ENCODE results near the gene ZNF112. TPM values are rescaled to one million over a fixed set of nuclear protein-coding genes. Genes with fewer than 3 reads are reported as not detected.
A peak's percentile ranks its signal among the peaks of the same experiment; 100 is the strongest.

ZNF112 gene
- total RNA-seq, 1 donor from 2014 or later, result 5.0 TPM

DNA sequence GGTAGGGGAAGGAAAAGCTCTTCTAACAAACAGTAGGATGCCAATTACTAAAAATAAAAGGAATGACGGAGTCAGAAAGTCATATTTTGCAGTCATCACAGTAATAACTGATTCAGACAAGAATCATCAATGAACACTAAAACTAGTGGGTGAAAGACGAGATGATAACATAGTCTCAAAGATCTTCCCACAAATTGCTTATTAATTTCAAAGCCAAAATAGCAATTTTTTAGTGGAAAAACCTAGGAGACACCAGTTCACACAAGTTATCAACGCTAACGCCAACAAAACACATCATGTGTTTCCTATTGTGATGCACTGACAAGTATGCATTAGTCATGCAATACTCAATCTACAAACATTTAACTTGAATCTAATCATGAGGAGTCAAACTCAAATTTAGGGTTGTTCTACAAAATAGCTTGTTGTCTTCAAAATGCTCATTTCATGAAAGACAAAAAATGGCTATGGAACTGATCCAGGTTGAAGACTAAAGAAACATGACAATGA lies 78.2 kb downstream of the ZNF112 start:
- peaks cover 1% of the 10 kb centered on the region for H3K36me3 ChIP-seq (ENCODE audit: control insufficient read depth, insufficient read depth, low read length)
- no peak overlapping the region for H3K4me3 ChIP-seq (ENCODE audit: low read depth, low read length)
- TF ChIP-seq CTCF (IDR thresholded peaks at IDR 0.05; ENCODE audit: insufficient read depth, low read length, severe bottlenecking), result no peak
- no peaks in the 10 kb centered on the region for H3K27me3 ChIP-seq (ENCODE audit: control insufficient read depth, insufficient read depth, low read length)
- FAIRE-seq, result no peak
- DNase-seq (ENCODE audit: low read depth), result peak; percentile 80

DNA sequence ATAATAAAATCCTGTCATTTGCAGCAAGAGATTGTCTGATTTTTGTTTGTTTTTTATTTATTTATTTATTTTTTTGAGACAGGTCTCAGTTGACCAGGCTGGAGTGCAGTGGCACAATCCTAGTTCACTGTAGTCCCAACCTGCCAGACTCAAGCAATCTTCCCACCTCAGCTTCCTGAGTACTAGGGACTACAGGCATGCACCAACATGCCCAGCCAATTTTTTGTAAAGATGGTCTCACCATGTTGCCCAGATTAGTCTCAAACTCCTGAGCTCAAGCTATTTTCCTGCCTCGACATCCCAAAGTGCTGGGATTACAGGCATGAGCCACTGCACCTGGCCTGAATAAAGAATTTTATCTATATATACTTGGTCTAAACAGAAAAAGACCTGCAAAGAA lies 79.1 kb downstream of the ZNF112 start:
- no peaks in the 10 kb centered on the region for H3K27me3 ChIP-seq (ENCODE audit: control insufficient read depth, insufficient read depth, low read length)
- no peak for TF ChIP-seq CTCF (IDR thresholded peaks at IDR 0.05; ENCODE audit: insufficient read depth, low read length, severe bottlenecking)
- peaks cover 1% of the 10 kb centered on the region for H3K36me3 ChIP-seq (ENCODE audit: control insufficient read depth, insufficient read depth, low read length)
- DNase-seq (ENCODE audit: low read depth) (peak; percentile 64), FAIRE-seq (no peak)
- no peak overlapping the region for H3K4me3 ChIP-seq (ENCODE audit: low read depth, low read length)

Other genes starting within 250 kb of the ZNF112 start
- gene ZNF225, start 243.3 kb downstream of the ZNF112 start, total RNA-seq, result 4.2 TPM in 2 replicates
- gene ZNF234, start 215.1 kb downstream of the ZNF112 start, total RNA-seq, result 6.9 and 9.0 TPM in 2 replicates
- 14.0 and 16.5 TPM in 2 replicates for gene ZNF226, start 191.6 kb downstream of the ZNF112 start, total RNA-seq
- gene ZNF227, start 144.1 kb downstream of the ZNF112 start, total RNA-seq, result 13.8 and 15.8 TPM in 2 replicates
- under 0.01 and 0.38 TPM in 2 replicates for gene ZNF233, start 96.8 kb downstream of the ZNF112 start, total RNA-seq
- 4.7 and 6.1 TPM in 2 replicates for gene ZNF235, start 51.7 kb downstream of the ZNF112 start, total RNA-seq
- gene ZNF285, start 44.9 kb upstream of the ZNF112 start, total RNA-seq, result 2.2 and 4.5 TPM in 2 replicates
- 10.8 and 19.5 TPM in 2 replicates for gene ZNF229, start 91.8 kb upstream of the ZNF112 start, total RNA-seq
- 3.3 and 11.1 TPM in 2 replicates for gene ZNF180, start 143.8 kb upstream of the ZNF112 start, total RNA-seq
- not detected in 2 replicates for gene CEACAM20, start 173.0 kb upstream of the ZNF112 start, total RNA-seq

Data from bronchial epithelial cell (primary cell).